GM12801 (cell line): ENCODE data around the gene LRRK1.

Source experiments
- CTCF ChIP-seq: IDR thresholded peaks from one replicate; pipeline ENCODE4 v1.5.1; 2011; ENCODE audit warnings: control low read depth; ENCODE audit not compliant: insufficient read length; ENCODE audit errors: extremely low read depth

The LRRK1 gene

DNA sequence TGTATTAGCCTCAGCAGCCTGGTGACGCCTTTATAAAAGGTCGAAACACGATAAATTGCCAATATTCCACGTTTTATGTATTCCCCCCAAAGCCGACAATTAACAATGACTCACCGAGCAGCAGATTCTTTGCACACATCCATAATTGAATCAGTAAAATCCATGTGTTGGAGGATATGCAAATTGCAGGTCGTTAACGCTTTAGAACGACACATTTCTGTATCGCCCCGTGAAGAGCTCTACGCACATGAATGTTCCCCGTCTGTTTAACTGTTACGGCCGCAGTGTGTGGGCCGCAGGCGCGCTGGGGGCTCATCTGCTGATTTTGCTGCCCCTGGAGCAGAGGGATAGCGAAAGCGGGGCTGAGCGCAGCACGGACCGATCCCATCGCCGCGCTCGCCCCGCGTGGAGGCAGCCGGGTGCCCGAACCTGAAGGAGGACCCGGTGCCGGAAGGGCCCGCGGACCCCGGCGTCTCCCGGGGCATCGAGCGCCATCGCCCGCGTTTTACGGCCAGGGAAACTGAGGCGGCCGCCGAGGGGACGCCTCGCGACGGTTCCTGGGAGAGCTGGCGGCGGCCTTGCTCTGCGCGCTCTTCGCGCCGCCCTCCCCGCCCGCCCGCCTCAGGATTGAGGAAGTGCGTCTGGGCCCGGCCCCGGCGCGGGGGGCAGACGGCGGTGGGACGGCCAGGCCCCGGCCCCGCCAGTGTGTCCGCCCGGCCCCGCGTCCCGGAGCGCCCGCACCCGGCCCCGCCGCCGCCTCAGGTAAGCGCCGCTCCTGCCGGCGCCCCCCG, at the start of gene LRRK1:
TSS of gene LRRK1 (plus strand) at position 668 of the 791 bp plus-strand sequence. CDS start 5,276 bp downstream, outside the sequence.
- TF ChIP-seq CTCF, result no peak

GRCh38 chr15:100873029-100873677, 46.0 kb upstream of the LRRK1 start:
- peak; percentile 53 for TF ChIP-seq CTCF

GRCh38 chr15:100875495-100875894, 43.7 kb upstream of the LRRK1 start:
- TF ChIP-seq CTCF, result no peak

DNA sequence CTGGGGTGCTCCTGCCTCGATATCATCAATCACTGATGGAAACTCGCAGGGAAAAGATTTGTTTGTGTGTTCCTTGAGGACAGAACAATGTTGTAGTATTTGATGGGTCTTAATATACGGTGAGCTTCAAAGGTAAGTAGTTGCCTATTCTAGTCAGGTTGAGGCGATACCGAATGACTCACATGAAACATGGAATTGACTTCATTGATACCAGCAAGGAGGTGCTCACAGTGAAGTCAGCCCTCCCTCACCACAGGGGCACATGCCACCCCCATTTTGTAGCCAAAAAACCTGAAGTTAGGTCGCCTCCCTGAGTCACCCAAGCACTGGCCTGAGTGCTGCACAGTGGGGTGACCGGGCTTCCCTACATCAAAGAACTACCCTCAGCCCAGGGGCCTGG, 43.2 kb upstream of the LRRK1 start:
- no peak for TF ChIP-seq CTCF

DNA sequence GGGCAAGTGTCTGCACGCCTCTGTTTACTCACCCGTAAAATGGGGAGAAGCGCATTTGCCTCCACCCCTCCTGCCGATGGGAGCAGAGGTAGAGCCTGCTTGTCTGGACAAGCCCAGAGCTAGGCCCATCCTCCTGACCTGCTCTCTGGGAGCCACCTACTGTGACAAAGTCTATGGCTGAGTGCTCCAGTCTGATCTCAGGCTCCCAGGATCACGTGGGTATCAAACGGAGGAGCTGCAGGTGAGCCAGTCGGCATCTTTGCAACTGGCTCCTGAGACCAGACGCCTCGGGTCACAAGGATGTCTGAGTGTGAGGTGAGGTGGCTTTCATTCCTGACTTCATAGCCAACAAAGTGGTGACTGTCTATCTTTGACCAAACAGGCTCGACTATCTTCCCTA, 41.6 kb upstream of the LRRK1 start:
- TF ChIP-seq CTCF, result no peak

DNA sequence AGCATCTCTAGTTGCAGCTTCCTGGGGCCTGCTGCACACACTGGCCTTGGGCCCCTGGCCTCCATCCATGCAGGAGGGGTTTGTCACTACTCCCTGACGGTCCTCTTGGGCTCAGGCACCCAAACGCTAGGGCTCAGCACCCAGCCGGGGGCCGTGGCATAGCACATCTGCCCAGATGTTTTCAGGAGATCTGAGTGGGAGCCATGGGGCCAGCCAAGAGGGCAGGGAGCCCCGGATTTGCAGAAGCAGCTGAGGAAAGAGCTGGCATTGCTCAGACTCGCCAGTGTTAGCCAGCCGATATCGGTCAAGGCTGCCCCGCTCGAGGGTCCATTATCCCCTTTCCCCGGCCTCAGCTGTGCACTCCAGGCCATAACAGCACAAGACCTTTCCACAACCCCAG, 41.0 kb upstream of the LRRK1 start:
- TF ChIP-seq CTCF, result no peak

- TF ChIP-seq CTCF, result no peak
Observed at GRCh38 chr15:100878648-100879047, 40.5 kb upstream of the LRRK1 start.
